GM21515 (cell line): ENCODE data around the gene MPIG6B.

Experiments
- ATAC-seq: cut with Tn5 transposase; IDR thresholded peaks from one replicate; pipeline ENCODE4 v1.9.1; 2021; ENCODE audit not compliant: unreplicated experiment

Gene MPIG6B

GRCh38 chr6:31723245-31723979 lies at the start of gene MPIG6B:
TSS of gene MPIG6B (plus strand) at chr6:31723373. CDS start at chr6:31723384, 11 bp downstream.
- no peak for ATAC-seq

GRCh38 chr6:31676322-31676903 lies 46.8 kb upstream of the MPIG6B start:
- no peak for ATAC-seq

GRCh38 chr6:31676904-31677303 lies 46.3 kb upstream of the MPIG6B start:
- ATAC-seq, result no peak

GRCh38 chr6:31677955-31678354 lies 45.2 kb upstream of the MPIG6B start:
- no peak for ATAC-seq

- no peak for ATAC-seq
These were observed 42.7 kb upstream of the MPIG6B start, which contains the start of gene LY6G5C for GRCh38 chr6:31680226-31681134. TSS of gene LY6G5C (minus strand) at chr6:31681067. CDS start at chr6:31680373, 694 bp downstream.

- ATAC-seq, result no peak
These were observed 42.0 kb upstream of the MPIG6B start for GRCh38 chr6:31681135-31681671.

GRCh38 chr6:31683591-31683990 lies 39.6 kb upstream of the MPIG6B start:
- no peak for ATAC-seq

GRCh38 chr6:31686483-31686882 lies 36.7 kb upstream of the MPIG6B start:
- ATAC-seq, result no peak

- no peak for ATAC-seq
These were observed 35.9 kb upstream of the MPIG6B start for GRCh38 chr6:31687321-31687720.

- ATAC-seq, result no peak
These were observed 35.1 kb upstream of the MPIG6B start for GRCh38 chr6:31687860-31688693.

- ATAC-seq, result no peak
These were observed 33.7 kb upstream of the MPIG6B start for GRCh38 chr6:31689249-31690110.

- ATAC-seq, result no peak
These were observed 32.7 kb upstream of the MPIG6B start for GRCh38 chr6:31690231-31691077.

- no peak for ATAC-seq
These were observed 32.1 kb upstream of the MPIG6B start for GRCh38 chr6:31691078-31691463.

GRCh38 chr6:31691564-31692108 lies 31.5 kb upstream of the MPIG6B start:
- no peak for ATAC-seq

- ATAC-seq, result no peak
These were observed 30.8 kb upstream of the MPIG6B start for GRCh38 chr6:31692353-31692752.

- no peak for ATAC-seq
These were observed 30.3 kb upstream of the MPIG6B start for GRCh38 chr6:31692886-31693285.

GRCh38 chr6:31693535-31693934 lies 29.6 kb upstream of the MPIG6B start:
- ATAC-seq, result no peak

GRCh38 chr6:31697555-31697954 lies 25.6 kb upstream of the MPIG6B start:
- no peak for ATAC-seq
